H1 (cell line): ENCODE results near the gene HIP1. TPM values are rescaled to one million over a fixed set of nuclear protein-coding genes. Genes with fewer than 3 reads are reported as not detected.

Experiments
- CTCF ChIA-PET: fragments of 300-600 bp; sonication (Branson Sonifier 250); formaldehyde crosslinking; loops from one replicate; lab custom pipeline; 2021; ENCODE audit not compliant: partially characterized antibody; lab: Charles Lee
- POLR2A ChIA-PET: fragments of 300-600 bp; sonication (Branson Sonifier 250); formaldehyde crosslinking; loops from one replicate; lab custom pipeline; 2021; ENCODE audit warnings: inconsistent platforms; ENCODE audit not compliant: partially characterized antibody; lab: Charles Lee
- DNase-seq, 2 experiments: peaks; one replicate each; pipeline versions ENCODE4 v3.0.0 to v3.0.0-alpha.2; 2010 to 2022; ENCODE audit warnings: low spot score in 2 of 2, low read depth in 1 of 2, mixed read lengths in 1 of 2
- FAIRE-seq: peaks from 2 replicates; lab custom pipeline; 2011; peaks lifted over from hg19 to GRCh38; lab: Jason Lieb, UNC
- H2AFZ ChIP-seq: 2 replicates; pipeline ENCODE4 v1.8.1; 2012; ENCODE audit warnings: low read length, inconsistent platforms
- H2AK5ac ChIP-seq: 2 replicates; pipeline ENCODE4 v1.6.1; 2013; ENCODE audit warnings: low read depth, low read length
- H2BK120ac ChIP-seq: replicated peaks from 2 replicates; pipeline ENCODE3; 2013; ENCODE audit warnings: low read depth, low read length, inconsistent platforms
- H2BK12ac ChIP-seq: 2 replicates; pipeline ENCODE4 v1.6.1; 2013; ENCODE audit warnings: low read depth, low read length
- H2BK15ac ChIP-seq: 2 replicates; pipeline ENCODE4 v1.6.1; 2013; ENCODE audit warnings: low read length
- H2BK20ac ChIP-seq: 2 replicates; pipeline ENCODE4 v1.6.1; 2013; ENCODE audit warnings: low read length
- H2BK5ac ChIP-seq: 2 replicates; pipeline ENCODE4 v1.6.1; 2013; ENCODE audit warnings: low read depth, low read length
- H3K14ac ChIP-seq: 2 replicates; pipeline ENCODE4 v1.6.1; 2013; ENCODE audit warnings: inconsistent platforms; ENCODE audit not compliant: insufficient read length
- H3K18ac ChIP-seq: 2 replicates; pipeline ENCODE4 v1.6.1; 2013; ENCODE audit warnings: low read length; ENCODE audit errors: extremely low read depth
- H3K23ac ChIP-seq: 2 replicates; pipeline ENCODE4 v1.6.1; 2013; ENCODE audit warnings: inconsistent platforms; ENCODE audit not compliant: insufficient read length
- H3K23me2 ChIP-seq: 2 replicates; pipeline ENCODE4 v1.6.1; 2013; ENCODE audit warnings: low read depth, low read length
- H3K27ac ChIP-seq: 2 replicates; pipeline ENCODE4 v1.6.1; 2011; ENCODE audit warnings: low read depth, low read length, inconsistent platforms
- H3K27me3 ChIP-seq, 4 experiments: replicated peaks in 1 of 4; 1 replicate in 1 of 4; 2 replicates in 3 of 4; pipeline versions ENCODE4 v1.6.1 to v1.8.1; 2011 to 2013; ENCODE audit warnings: low read length in 3 of 4, mild to moderate bottlenecking in 3 of 4, inconsistent platforms in 2 of 4, mixed read lengths in 2 of 4, moderate library complexity in 1 of 4; ENCODE audit not compliant: control insufficient read depth in 3 of 4, insufficient read depth in 3 of 4; ENCODE audit errors: extremely low read depth in 1 of 4
- H3K36me3 ChIP-seq, 4 experiments: 2 replicates each; pipeline versions ENCODE4 v1.6.1 to v1.8.1; 2011 to 2013; ENCODE audit warnings: mild to moderate bottlenecking in 4 of 4, low read length in 3 of 4, moderate library complexity in 2 of 4, control low read depth in 1 of 4, inconsistent platforms in 1 of 4; ENCODE audit not compliant: insufficient read depth in 4 of 4, control insufficient read depth in 2 of 4
- H3K4ac ChIP-seq: replicated peaks from 2 replicates; pipeline ENCODE3; 2013; ENCODE audit warnings: low read length, low read depth, mixed read lengths, inconsistent platforms; ENCODE audit not compliant: insufficient read length
- H3K4me1 ChIP-seq, 4 experiments: replicated peaks in 1 of 4; 1 replicate in 1 of 4; 2 replicates in 3 of 4; pipeline versions ENCODE4 v1.6.1 to v1.8.1; 2011 to 2013; ENCODE audit warnings: low read length in 3 of 4, inconsistent platforms in 2 of 4, mixed read lengths in 1 of 4; ENCODE audit not compliant: insufficient read depth in 4 of 4, control insufficient read depth in 3 of 4
- H3K4me2 ChIP-seq, 2 experiments: 2 replicates each; pipeline versions ENCODE4 v1.6.1 to v1.8.1; 2011 to 2013; ENCODE audit warnings: low read depth in 2 of 2, low read length in 2 of 2, control low read depth in 1 of 2, inconsistent platforms in 1 of 2, mild to moderate bottlenecking in 1 of 2; ENCODE audit not compliant: insufficient read depth in 1 of 2
- H3K4me3 ChIP-seq, 4 experiments: fragments of 200-600, 300-600 bp in 1 of 4; sonication (generic), shearing (Covaris generic), sonication (Bioruptor Twin) in 1 of 4; 2 replicates each; pipeline versions ENCODE4 v1.5.1 to v1.8.1; 2011 to 2016; ENCODE audit warnings: low read length in 4 of 4, low read depth in 3 of 4, control low read depth in 2 of 4, inconsistent platforms in 2 of 4, mild to moderate bottlenecking in 2 of 4, mixed read lengths in 1 of 4, moderate library complexity in 1 of 4; ENCODE audit not compliant: insufficient read depth in 2 of 4; ENCODE audit errors: extremely low read depth in 1 of 4
- H3K56ac ChIP-seq: replicated peaks from 2 replicates; pipeline ENCODE3; 2013; ENCODE audit warnings: low read depth, mild to moderate bottlenecking, mixed read lengths, low read length, inconsistent platforms; ENCODE audit not compliant: insufficient read length
- H3K79me1 ChIP-seq: 2 replicates; pipeline ENCODE4 v1.6.1; 2013; ENCODE audit warnings: low read depth, low read length, control low read depth
- H3K79me2 ChIP-seq, 2 experiments: 2 replicates each; pipeline versions ENCODE4 v1.6.1 to v1.8.1; 2012 to 2013; ENCODE audit warnings: low read length in 2 of 2, mild to moderate bottlenecking in 2 of 2, inconsistent platforms in 1 of 2; ENCODE audit not compliant: insufficient read depth in 2 of 2, control insufficient read depth in 1 of 2
- H3K9ac ChIP-seq, 4 experiments: replicated peaks in 1 of 4; 1 replicate in 1 of 4; 2 replicates in 3 of 4; pipeline versions ENCODE4 v1.6.1 to v1.8.1; 2011 to 2013; ENCODE audit warnings: low read depth in 3 of 4, low read length in 3 of 4, control low read depth in 2 of 4, mild to moderate bottlenecking in 2 of 4, moderate library complexity in 2 of 4, inconsistent platforms in 1 of 4; ENCODE audit errors: extremely low read depth in 1 of 4
- H3K9me3 ChIP-seq, 2 experiments: 2 replicates each; pipeline versions ENCODE4 v1.6.1 to v1.8.1; 2012 to 2013; ENCODE audit warnings: mild to moderate bottlenecking in 2 of 2, moderate library complexity in 2 of 2, control low read depth in 1 of 2, inconsistent platforms in 1 of 2, low read depth in 1 of 2, low read length in 1 of 2, mixed read lengths in 1 of 2; ENCODE audit not compliant: insufficient read depth in 2 of 2
- H4K20me1 ChIP-seq, 2 experiments: replicated peaks in 1 of 2; 2 replicates each; pipeline versions ENCODE3 to v1.8.1; 2011 to 2013; ENCODE audit warnings: inconsistent platforms in 2 of 2, low read length in 2 of 2, mild to moderate bottlenecking in 1 of 2; ENCODE audit not compliant: insufficient read depth in 2 of 2, control insufficient read depth in 1 of 2
- H4K5ac ChIP-seq: 2 replicates; pipeline ENCODE4 v1.6.1; 2013; ENCODE audit warnings: low read length, low read depth, mixed read lengths, inconsistent platforms; ENCODE audit not compliant: insufficient read length
- H4K8ac ChIP-seq: 2 replicates; pipeline ENCODE4 v1.8.0; 2013; ENCODE audit warnings: mild to moderate bottlenecking, moderate library complexity, low read length, inconsistent platforms; ENCODE audit not compliant: insufficient read depth; ENCODE audit errors: extremely low read depth
- H4K91ac ChIP-seq: replicated peaks from 2 replicates; pipeline ENCODE3; 2013; ENCODE audit warnings: low read length, mixed read lengths, inconsistent platforms; ENCODE audit not compliant: insufficient read length
- FOSL1 ChIP-seq: IDR thresholded peaks from 2 replicates; pipeline ENCODE4 v1.6.1; 2011; ENCODE audit warnings: mild to moderate bottlenecking, low read depth, low read length, moderate library complexity; ENCODE audit not compliant: insufficient read depth
- POLR2A ChIP-seq, 2 experiments: IDR thresholded peaks; 1 replicate in 1 of 2; 2 replicates in 1 of 2; pipeline ENCODE4 v1.6.1; 2011; ENCODE audit warnings: low read depth in 2 of 2, low read length in 2 of 2, mild to moderate bottlenecking in 2 of 2; ENCODE audit errors: control extremely low read depth in 1 of 2
- WGBS, 2 experiments: shearing (Covaris generic) in 1 of 2; methylation state at CpG; one replicate each; pipeline versions ENCODE4 v1.1.6 to v1.1.7; 2013 to 2015; ENCODE audit warnings: low lambda C conversion rate in 2 of 2, mixed read lengths in 2 of 2, inconsistent platforms in 1 of 2, low coverage in 1 of 2, missing lambda C conversion rate in 1 of 2; ENCODE audit not compliant: insufficient replicate concordance in 2 of 2, insufficient coverage in 1 of 2, insufficient read length in 1 of 2; ENCODE audit errors: extremely low coverage in 1 of 2, missing lambda C conversion rate in 1 of 2; 5-methylcytosine and 5-hydroxymethylcytosine counted together
- polyA plus RNA-seq, 7 experiments: library from polyadenylated mRNA; depleted of rRNA in 3 of 7; stranded (reverse) in 5 of 7; unstranded in 2 of 7; fragments of >200 nt in 5 of 7; fragments of 200-250 nt in 2 of 7; gene quantifications; 1 replicate in 5 of 7; 2 replicates in 1 of 7; 4 replicates in 1 of 7; pipeline versions ENCODE4 v1.2.1 to v1.2.3, GENCODE V29; 2011 to 2013; ENCODE audit warnings: missing spikeins in 2 of 7, mixed read lengths in 2 of 7
- total RNA-seq: library from RNA; stranded (reverse); fragmentation: NEBNext Ultra II Directional; extraction: Animal tissue kit (Norgen Biotek cat#: 25700); gene quantifications from 2 replicates; pipeline ENCODE4 v1.2.1, GENCODE V29; 2021

The HIP1 gene
- total and polyA plus RNA-seq, 2 of the 8 experiments (the other 6 are each of a cell fraction or from before 2014, with no cell fraction given) = 51.8 to 108 TPM

- Histone ChIP-seq H3K27me3 (no peaks in the 10 kb centered on the region), H4K5ac (no peak overlapping the region), H2BK120ac (peak overlapping the region; percentile 66), H4K20me1 (peaks cover 0 to 1% of the 10 kb centered on the region in 2 experiments), H3K14ac (no peak overlapping the region), H3K27ac (no peak overlapping the region), H3K56ac (no peak overlapping the region), H3K18ac (no peak overlapping the region), H3K4ac (no peak overlapping the region), H3K4me3 (no peak overlapping the region), H4K91ac (peak overlapping the region; percentile 66), H2BK15ac (peak overlapping the region; percentile 36; the same call in 1 of the 2 replicates), H2BK5ac (no peak overlapping the region), H3K79me1 (no peaks in the 10 kb centered on the region), H3K23me2 (no peaks in the 10 kb centered on the region), H3K36me3 (no peaks in the 10 kb centered on the region), H2BK20ac (0 out of 2 replicates have a peak overlapping the region, but pooled peaks have one; percentile 48), H3K23ac (no peak overlapping the region), H3K79me2 (no peaks in the 10 kb centered on the region), H3K9me3 (peaks cover 0 to 7% of the 10 kb centered on the region in 2 experiments; a peak in 1 of 4 replicates), H3K4me1 (peaks cover 0 to 13% (median 4%) of the 10 kb centered on the region in 4 experiments; a peak in 4 of 7 replicates), H4K8ac (no peak overlapping the region; the same call in 1 of the 2 replicates), H2BK12ac (0 out of 2 replicates have a peak overlapping the region, but pooled peaks have one; percentile 1), H3K9ac (no peak overlapping the region), H3K4me2 (no peak overlapping the region), H2AK5ac (peak overlapping the region; percentile 26; the same call in 1 of the 2 replicates), H2AFZ (no peak overlapping the region)
- FAIRE-seq (no peak), DNase-seq (no peak)
- ChIA-PET POLR2A (interaction anchor here (1.2 to 6.5 kb wide), 2 partner anchors 11 to 25 kb away, joined by 4 to 40 read pairs; no protein-coding TSS in a partner anchor), CTCF (interaction anchor here (0.7 to 1.9 kb wide), 7 partner anchors 21 to 219 kb away, joined by 3 to 13 read pairs (median 4); no protein-coding TSS in a partner anchor)
- TF ChIP-seq POLR2A (IDR thresholded peaks at IDR 0.05; ENCODE audit: control extremely low read depth in 1 of 2, low read depth in 2 of 2, low read length in 2 of 2) = no peak
- no peak for TF ChIP-seq FOSL1
- 95% methylated on average over 6 of the region's 6 CpGs; no CpG with 5 or more reads in 1 of the 2 experiments for WGBS, 2 experiments
Measured at GRCh38 chr7:75647709-75648438, 90.9 kb downstream of the HIP1 start.
